Measurements from ENCODE around the gene USP28.

- TF ChIP-seq, protein P1, sequence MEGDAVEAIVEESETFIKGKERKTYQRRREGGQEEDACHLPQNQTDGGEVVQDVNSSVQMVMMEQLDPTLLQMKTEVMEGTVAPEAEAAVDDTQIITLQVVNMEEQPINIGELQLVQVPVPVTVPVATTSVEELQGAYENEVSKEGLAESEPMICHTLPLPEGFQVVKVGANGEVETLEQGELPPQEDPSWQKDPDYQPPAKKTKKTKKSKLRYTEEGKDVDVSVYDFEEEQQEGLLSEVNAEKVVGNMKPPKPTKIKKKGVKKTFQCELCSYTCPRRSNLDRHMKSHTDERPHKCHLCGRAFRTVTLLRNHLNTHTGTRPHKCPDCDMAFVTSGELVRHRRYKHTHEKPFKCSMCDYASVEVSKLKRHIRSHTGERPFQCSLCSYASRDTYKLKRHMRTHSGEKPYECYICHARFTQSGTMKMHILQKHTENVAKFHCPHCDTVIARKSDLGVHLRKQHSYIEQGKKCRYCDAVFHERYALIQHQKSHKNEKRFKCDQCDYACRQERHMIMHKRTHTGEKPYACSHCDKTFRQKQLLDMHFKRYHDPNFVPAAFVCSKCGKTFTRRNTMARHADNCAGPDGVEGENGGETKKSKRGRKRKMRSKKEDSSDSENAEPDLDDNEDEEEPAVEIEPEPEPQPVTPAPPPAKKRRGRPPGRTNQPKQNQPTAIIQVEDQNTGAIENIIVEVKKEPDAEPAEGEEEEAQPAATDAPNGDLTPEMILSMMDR (IDR thresholded peaks at IDR 0.05), result peak; percentile 60 to 82 (median 77)
- peak; percentile 20 to 42 for TF ChIP-seq POLR2A (IDR thresholded peaks at IDR 0.05)
Measured at GRCh38 chr11:113773416-113774173, 101.8 kb downstream of the USP28 start, which contains the start of gene ZW10.
